Lower leg skin (tissue), 3 donors: ENCODE measurements around the gene APPL2.
"Not testable (repeated sequence)": the region's sequence is repeated elsewhere in the genome, so short reads cannot be mapped to it uniquely, and the experiment has no call there.

Source experiments
- CTCF ChIP-seq, 3 donors: fragments of 450-650 bp; IDR thresholded peaks; one replicate each; pipeline ENCODE4 v1.5.1; 2016; ENCODE audit warnings: antibody characterized with exemption in 3 of 3, mild to moderate bottlenecking in 3 of 3, moderate library complexity in 2 of 3
- POLR2A ChIP-seq, 2 donors: fragments of 450-650 bp; IDR thresholded peaks; one replicate each; pipeline ENCODE4 v1.6.1; 2016 to 2017; ENCODE audit warnings: antibody characterized with exemption in 2 of 2, mild to moderate bottlenecking in 1 of 2, moderate library complexity in 1 of 2

- TF ChIP-seq CTCF, POLR2A (IDR thresholded peaks at IDR 0.05): not testable (repeated sequence)
Observed at GRCh38 chr12:105256431-105256830, 20.5 kb upstream of the APPL2 start.
